ENCODE results near the gene PTCD1. TPM values are rescaled to one million over a fixed set of nuclear protein-coding genes. Genes with fewer than 3 reads are reported as not detected.

The PTCD1 gene
- total RNA-seq, 3 donors from 2014 or later, result 4.5 to 8.3 (median 4.9) TPM

- H3K4me1 ChIP-seq, result no peaks in the 10 kb centered on the region
Observed at GRCh38 chr7:99394188-99394502, 44.5 kb downstream of the PTCD1 start.

GRCh38 chr7:99393355-99394187, 45.0 kb downstream of the PTCD1 start:
- no peak for DNase-seq (ENCODE audit: low spot score in 2 of 2)
- Histone ChIP-seq H3K27ac (peak overlapping the region; percentile 71 to 74), H3K36me3 (no peaks in the 10 kb centered on the region), H3K4me3 (peak overlapping the region; percentile 40 to 71 (median 69)), H3K9me3 (no peaks in the 10 kb centered on the region), H3K27me3 (no peaks in the 10 kb centered on the region), H3K4me1 (no peaks in the 10 kb centered on the region)
- intact Hi-C loops (cut with DNase I; ENCODE audit: low total_unique reads), result loop anchor here (10.0 kb wide), 1 partner anchor 371 kb away; no protein-coding TSS in a partner anchor
- TF ChIP-seq POLR2A (IDR thresholded peaks at IDR 0.05) (no peak), CTCF (IDR thresholded peaks at IDR 0.05) (no peak), POLR2AphosphoS5 (IDR thresholded peaks at IDR 0.05) (no peak)

More at GRCh38 chr7:99394188-99394502, 44.5 kb downstream of the PTCD1 start:
- Histone ChIP-seq H3K27me3 (no peaks in the 10 kb centered on the region), H3K4me3 (peak overlapping the region in 1 of 3 donors; percentile 71), H3K27ac (peak overlapping the region in 1 of 2 donors; percentile 74), H3K9me3 (no peaks in the 10 kb centered on the region), H3K36me3 (peaks cover 1% of the 10 kb centered on the region)
- TF ChIP-seq CTCF (IDR thresholded peaks at IDR 0.05), result no peak
- DNase-seq (ENCODE audit: low spot score in 2 of 2), result no peak
- intact Hi-C loops (cut with DNase I; ENCODE audit: low total_unique reads), result loop anchor here (10.0 kb wide), 1 partner anchor 371 kb away; no protein-coding TSS in a partner anchor

DNA sequence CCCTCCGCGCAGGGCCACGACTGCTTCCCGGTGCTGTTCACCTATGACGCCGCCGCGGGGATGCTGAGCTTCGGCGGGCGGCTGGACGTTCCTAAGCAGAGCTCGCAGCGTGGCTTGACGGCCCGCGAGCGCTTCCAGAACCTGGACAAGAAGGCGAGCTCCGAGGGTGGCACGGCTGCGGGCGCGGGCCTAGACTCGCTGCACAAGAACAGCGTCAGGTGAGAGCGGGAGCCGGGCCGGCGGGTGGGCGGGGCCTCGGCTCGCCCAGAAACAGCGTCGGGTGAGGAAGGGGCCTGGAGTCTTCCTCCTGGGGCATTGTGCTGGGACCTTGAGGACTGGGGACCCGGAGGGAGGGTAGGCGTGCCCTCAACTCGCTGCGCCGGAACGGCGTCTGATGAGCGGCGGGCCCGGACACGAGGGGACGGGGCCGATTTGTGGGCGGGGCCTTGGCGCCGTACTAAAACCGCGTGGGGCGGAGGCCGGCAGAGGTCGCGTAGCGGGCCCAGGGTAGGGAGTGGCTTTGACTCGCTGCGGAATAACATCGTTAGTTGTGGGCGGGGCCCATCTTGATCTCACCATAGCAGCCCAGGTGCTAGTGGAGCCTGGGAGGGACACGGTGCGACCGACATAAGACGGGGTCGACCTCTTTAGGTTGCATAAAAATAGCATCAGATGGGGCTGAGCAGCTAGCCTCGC, 45.8 kb downstream of the PTCD1 start:
- peak overlapping the region; percentile 71 to 74 for H3K27ac ChIP-seq
- no peaks in the 10 kb centered on the region for H3K9me3 ChIP-seq
- H3K4me3 ChIP-seq, result peak overlapping the region; percentile 40 to 71 (median 69)
- no peaks in the 10 kb centered on the region for H3K4me1 ChIP-seq
- intact Hi-C loops (cut with DNase I; ENCODE audit: low total_unique reads), result loop anchor here (10.0 kb wide), 1 partner anchor 372 kb away; no protein-coding TSS in a partner anchor
- H3K27me3 ChIP-seq, result no peaks in the 10 kb centered on the region
- peak; percentile 71 to 76 for DNase-seq (ENCODE audit: low spot score in 2 of 2)
- H3K36me3 ChIP-seq, result no peaks in the 10 kb centered on the region
- TF ChIP-seq POLR2A (IDR thresholded peaks at IDR 0.05), result no peak
- TF ChIP-seq CTCF (IDR thresholded peaks at IDR 0.05), result no peak
- TF ChIP-seq POLR2AphosphoS5 (IDR thresholded peaks at IDR 0.05), result peak; percentile 30 to 68 (median 56)

DNA sequence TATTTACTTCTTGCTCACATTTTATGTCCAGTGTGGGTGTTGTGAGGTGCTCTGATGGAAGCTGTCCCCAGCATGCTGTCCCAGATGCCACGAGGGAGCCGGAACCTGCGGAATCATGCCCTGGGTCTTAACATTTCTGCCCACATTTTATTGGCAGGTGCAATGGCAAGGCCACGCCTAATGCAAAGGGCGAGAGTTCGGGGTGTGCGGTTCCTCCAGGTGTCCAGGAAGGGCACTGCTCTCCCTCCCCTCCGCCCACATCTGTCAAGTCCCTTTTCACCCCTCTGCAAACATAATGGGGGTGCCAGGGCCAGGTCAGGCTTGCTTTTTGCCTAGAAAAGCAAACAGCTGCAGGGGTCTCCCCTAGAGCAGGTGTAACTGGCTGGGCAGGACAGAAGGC, 46.6 kb downstream of the PTCD1 start:
- no peak for DNase-seq (ENCODE audit: low spot score in 2 of 2)
- Histone ChIP-seq H3K9me3 (no peaks in the 10 kb centered on the region), H3K27ac (peak overlapping the region; percentile 71 to 74), H3K27me3 (no peaks in the 10 kb centered on the region), H3K36me3 (no peaks in the 10 kb centered on the region), H3K4me3 (peak overlapping the region; percentile 40 to 71 (median 69)), H3K4me1 (no peaks in the 10 kb centered on the region)
- TF ChIP-seq POLR2A (IDR thresholded peaks at IDR 0.05), result no peak
- no peak for TF ChIP-seq CTCF (IDR thresholded peaks at IDR 0.05)
- intact Hi-C loops (cut with DNase I; ENCODE audit: low total_unique reads), result loop anchor here (10.0 kb wide), 1 partner anchor 373 kb away; no protein-coding TSS in a partner anchor

All from breast epithelium (tissue), 4 donors.